IPS DF 6.9 (cell line): ENCODE measurements around the gene GLOD4.
"Not testable (repeated sequence)": the region's sequence is repeated elsewhere in the genome, so short reads cannot be mapped to it uniquely, and the experiment has no call there.

Experiments used
- DNase-seq: peaks from one replicate; pipeline ENCODE4 v3.0.0-alpha.2; 2013; ENCODE audit warnings: low read depth, low spot score
- H3K27ac ChIP-seq: one replicate; pipeline ENCODE4 v1.5.1; 2013; ENCODE audit warnings: low read length, control low read depth
- H3K27me3 ChIP-seq: 2 replicates; pipeline ENCODE4 v1.6.1; 2013; ENCODE audit warnings: mild to moderate bottlenecking, low read length; ENCODE audit not compliant: control insufficient read depth, insufficient read depth
- H3K36me3 ChIP-seq: 2 replicates; pipeline ENCODE4 v1.6.1; 2013; ENCODE audit warnings: low read length; ENCODE audit not compliant: control insufficient read depth, insufficient read depth
- H3K4me1 ChIP-seq: 2 replicates; pipeline ENCODE4 v1.6.1; 2013; ENCODE audit warnings: low read length; ENCODE audit not compliant: control insufficient read depth, insufficient read depth
- H3K4me3 ChIP-seq: 2 replicates; pipeline ENCODE4 v1.5.1; 2013; ENCODE audit warnings: mild to moderate bottlenecking, low read length
- H3K9me3 ChIP-seq: 2 replicates; pipeline ENCODE4 v1.6.1; 2013; ENCODE audit warnings: low read length, inconsistent platforms; ENCODE audit not compliant: control insufficient read depth, insufficient read depth
- WGBS: extraction: QIAGEN DNeasy Blood & Tissue Kit; methylation state at CpG from one replicate; pipeline ENCODE4 v1.1.7; 2013; ENCODE audit warnings: mixed read lengths, missing lambda C conversion rate; ENCODE audit not compliant: insufficient read length, insufficient coverage; 5-methylcytosine and 5-hydroxymethylcytosine counted together

Gene GLOD4

GRCh38 chr17:781805-782731, at the start of gene GLOD4, which contains the start of gene MRM3:
GLOD4 (minus strand) TSS chr17:782280; CDS start chr17:782255, 25 bp downstream.
MRM3 (plus strand) TSS chr17:782353; CDS start chr17:782379, 26 bp downstream.
- H3K4me3 ChIP-seq = peak within 1 kb of the TSS; percentile 67
- H3K27ac ChIP-seq = no peak within 1 kb of the TSS
- DNase-seq = peak; percentile 77
- H3K27me3 ChIP-seq = no peaks in the 10 kb centered on the region
- peaks cover 2% of the 10 kb centered on the region; the same call in 1 of the 2 replicates for H3K4me1 ChIP-seq
- no CpG with 5 or more reads among the region's 87 CpGs for WGBS
- H3K9me3 ChIP-seq = no peaks in the 10 kb centered on the region
- H3K36me3 ChIP-seq = no peaks in the 10 kb centered on the region

GRCh38 chr17:830950-831349, 48.9 kb upstream of the GLOD4 start:
- H3K4me3 ChIP-seq = no peak overlapping the region
- H3K27ac ChIP-seq = no peak overlapping the region
- WGBS = no CpG with 5 or more reads among the region's 7 CpGs
- DNase-seq = no peak
- H3K4me1 ChIP-seq = no peaks in the 10 kb centered on the region
- no peaks in the 10 kb centered on the region for H3K36me3 ChIP-seq
- H3K9me3 ChIP-seq = no peaks in the 10 kb centered on the region
- H3K27me3 ChIP-seq = no peaks in the 10 kb centered on the region

GRCh38 chr17:830381-830780, 48.3 kb upstream of the GLOD4 start:
- no peaks in the 10 kb centered on the region; the same call in 1 of the 2 replicates for H3K36me3 ChIP-seq
- no peaks in the 10 kb centered on the region for H3K9me3 ChIP-seq
- no peak for DNase-seq
- no peaks in the 10 kb centered on the region for H3K27me3 ChIP-seq
- no peak overlapping the region for H3K27ac ChIP-seq
- H3K4me3 ChIP-seq = no peak overlapping the region
- H3K4me1 ChIP-seq = no peaks in the 10 kb centered on the region
- no CpG with 5 or more reads among the region's 19 CpGs for WGBS

GRCh38 chr17:829614-830013, 47.5 kb upstream of the GLOD4 start:
- DNase-seq, H3K27me3 ChIP-seq, H3K4me3 ChIP-seq, H3K27ac ChIP-seq, H3K4me1 ChIP-seq, H3K36me3 ChIP-seq, H3K9me3 ChIP-seq: not testable (repeated sequence)
- no CpG with 5 or more reads among the region's 3 CpGs for WGBS

- Histone ChIP-seq H3K27me3 (no peaks in the 10 kb centered on the region), H3K27ac (no peak overlapping the region), H3K9me3 (no peaks in the 10 kb centered on the region), H3K4me1 (no peaks in the 10 kb centered on the region), H3K4me3 (no peak overlapping the region), H3K36me3 (peaks cover 2% of the 10 kb centered on the region; the same call in 1 of the 2 replicates)
- WGBS = no CpG with 5 or more reads among the region's 5 CpGs
- no peak for DNase-seq
Measured at GRCh38 chr17:828761-829160, 46.7 kb upstream of the GLOD4 start.

GRCh38 chr17:826778-827177, 44.7 kb upstream of the GLOD4 start:
- Histone ChIP-seq H3K4me1 (no peaks in the 10 kb centered on the region), H3K27me3 (no peaks in the 10 kb centered on the region), H3K9me3 (no peaks in the 10 kb centered on the region), H3K4me3 (no peak overlapping the region), H3K27ac (no peak overlapping the region), H3K36me3 (peaks cover 6% of the 10 kb centered on the region; the same call in 1 of the 2 replicates)
- DNase-seq = no peak
- WGBS = no CpG with 5 or more reads among the region's 21 CpGs

GRCh38 chr17:825216-825615, 43.1 kb upstream of the GLOD4 start:
- peaks cover 6% of the 10 kb centered on the region; the same call in 1 of the 2 replicates for H3K36me3 ChIP-seq
- H3K27me3 ChIP-seq = no peaks in the 10 kb centered on the region
- no peaks in the 10 kb centered on the region for H3K4me1 ChIP-seq
- H3K9me3 ChIP-seq = no peaks in the 10 kb centered on the region
- no peak for DNase-seq
- no CpG with 5 or more reads among the region's 17 CpGs for WGBS
- no peak overlapping the region for H3K4me3 ChIP-seq
- H3K27ac ChIP-seq = no peak overlapping the region

- Histone ChIP-seq H3K27ac (no peak overlapping the region), H3K9me3 (no peaks in the 10 kb centered on the region), H3K4me1 (no peaks in the 10 kb centered on the region), H3K27me3 (no peaks in the 10 kb centered on the region), H3K4me3 (no peak overlapping the region), H3K36me3 (peaks cover 11% of the 10 kb centered on the region)
- no CpG with 5 or more reads among the region's 16 CpGs for WGBS
- no peak for DNase-seq
Measured at GRCh38 chr17:824378-824777, 42.3 kb upstream of the GLOD4 start.

GRCh38 chr17:823501-823902, 41.4 kb upstream of the GLOD4 start:
- Histone ChIP-seq H3K4me1 (no peaks in the 10 kb centered on the region), H3K4me3 (no peak overlapping the region)

GRCh38 chr17:819251-819650, 37.2 kb upstream of the GLOD4 start:
- WGBS = no CpG with 5 or more reads among the region's 19 CpGs
- Histone ChIP-seq H3K4me1 (no peaks in the 10 kb centered on the region; the same call in 1 of the 2 replicates), H3K9me3 (no peaks in the 10 kb centered on the region), H3K27ac (no peak overlapping the region), H3K4me3 (no peak overlapping the region), H3K36me3 (peaks cover 18% of the 10 kb centered on the region), H3K27me3 (no peaks in the 10 kb centered on the region)
- no peak for DNase-seq

More at GRCh38 chr17:823501-823902, 41.4 kb upstream of the GLOD4 start:
- H3K9me3 ChIP-seq = no peaks in the 10 kb centered on the region
- no CpG with 5 or more reads among the region's 9 CpGs for WGBS
- H3K27me3 ChIP-seq = no peaks in the 10 kb centered on the region
- H3K27ac ChIP-seq = no peak overlapping the region
- peaks cover 11% of the 10 kb centered on the region for H3K36me3 ChIP-seq
- no peak for DNase-seq
